AG04450 (cell line): ENCODE results near the gene TNFRSF14. TPM values are rescaled to one million over a fixed set of nuclear protein-coding genes. Genes with fewer than 3 reads are reported as not detected.

Source experiments
- CTCF ChIA-PET: fragments of 300-600, 350-600 bp; formaldehyde crosslinking; extraction: SDS; loops from one replicate; lab custom pipeline; 2022; ENCODE audit warnings: antibody characterized with exemption, inconsistent platforms; lab: Charles Lee
- POLR2A ChIA-PET: fragments of 350-600 bp; formaldehyde crosslinking; extraction: SDS; loops from one replicate; lab custom pipeline; 2021; ENCODE audit warnings: antibody characterized with exemption, inconsistent platforms; lab: Yijun Ruan, JAX
- DNase-seq: peaks from one replicate; pipeline ENCODE4 v3.0.0-alpha.2; 2011; ENCODE audit warnings: low read depth, low spot score
- H3K27ac ChIP-seq: one replicate; pipeline ENCODE4 v1.5.1; 2012; ENCODE audit warnings: low read depth, low read length, control low read depth
- H3K27me3 ChIP-seq: one replicate; pipeline ENCODE4 v1.6.0; 2012; ENCODE audit warnings: low read length; ENCODE audit not compliant: control insufficient read depth, insufficient read depth
- H3K4me3 ChIP-seq: 2 replicates; pipeline ENCODE4 v1.5.1; 2011; ENCODE audit warnings: mild to moderate bottlenecking, low read depth, low read length, control low read depth
- H3K9me3 ChIP-seq: 2 replicates; pipeline ENCODE4 v1.5.1; 2012; ENCODE audit warnings: low read length; ENCODE audit not compliant: control insufficient read depth, insufficient read depth
- CTCF ChIP-seq: IDR thresholded peaks from 2 replicates; pipeline ENCODE4 v1.5.1; 2011; ENCODE audit warnings: low read depth, low read length, control low read depth, inconsistent platforms
- polyA plus RNA-seq: library from polyadenylated mRNA; depleted of rRNA; stranded (reverse); fragments of >200 nt; gene quantifications from 2 replicates; pipeline ENCODE4 v1.2.3, GENCODE V29; 2011

Gene TNFRSF14
- polyA plus RNA-seq, 1 experiment, result 5.4 TPM

DNA sequence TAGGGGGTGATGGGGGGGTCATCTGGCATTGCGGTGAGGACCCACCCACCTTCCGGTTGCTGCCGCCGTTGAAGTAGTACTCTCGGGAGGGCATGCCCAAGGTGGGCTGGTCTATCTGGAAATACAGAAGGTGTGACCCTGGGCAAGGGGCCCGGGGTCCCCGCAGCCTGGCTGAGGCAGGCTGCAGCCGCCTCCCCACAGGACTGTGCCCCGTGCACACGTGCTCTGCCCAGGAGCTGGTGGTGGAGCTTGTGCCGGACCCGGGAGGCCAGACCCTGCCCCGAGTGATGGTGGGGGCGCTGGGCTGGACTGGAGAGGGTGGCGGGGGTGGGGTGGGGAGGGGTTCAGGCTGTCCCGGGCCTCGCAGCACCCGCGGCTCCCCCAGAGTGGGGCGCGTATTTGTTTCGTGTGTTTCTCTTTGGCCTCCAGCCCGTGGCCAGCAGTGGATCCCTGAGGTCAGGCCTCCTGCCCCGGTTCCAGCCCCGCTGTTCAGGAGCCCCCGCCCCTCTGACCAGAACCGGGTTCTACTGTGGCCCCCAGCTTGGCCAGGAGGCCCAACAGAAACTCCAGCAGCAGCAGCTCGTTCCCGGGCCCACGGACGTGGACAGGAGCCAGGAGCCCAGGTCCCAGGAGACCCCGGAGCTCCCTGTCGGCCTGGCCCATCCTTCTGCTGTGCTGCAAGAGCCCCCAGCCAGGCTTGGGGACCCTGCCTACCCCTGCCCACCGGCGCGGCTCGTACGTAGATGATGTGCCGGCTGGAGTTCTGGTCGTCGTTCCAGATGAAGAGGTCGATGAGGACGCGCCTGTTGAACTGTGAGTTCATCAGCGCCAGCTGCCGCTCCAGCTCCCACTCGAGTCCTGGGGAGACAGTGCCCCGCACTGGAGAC lies 49.6 kb downstream of the TNFRSF14 start:
- ChIA-PET POLR2A (no interaction called here), CTCF (no interaction called here)
- Histone ChIP-seq H3K27me3 (peaks cover 15% of the 10 kb centered on the region), H3K27ac (no peak overlapping the region), H3K9me3 (peaks cover 6% of the 10 kb centered on the region; the same call in 1 of the 2 replicates), H3K4me3 (no peak overlapping the region)
- TF ChIP-seq CTCF, result no peak
- DNase-seq, result no peak

- POLR2A ChIA-PET, result no interaction called here
- Histone ChIP-seq H3K4me3 (no peak overlapping the region), H3K27me3 (peaks cover 15% of the 10 kb centered on the region), H3K9me3 (peaks cover 6% of the 10 kb centered on the region; the same call in 1 of the 2 replicates), H3K27ac (no peak overlapping the region)
- CTCF ChIA-PET, result no interaction called here
- no peak for DNase-seq
- TF ChIP-seq CTCF, result no peak
Observed at GRCh38 chr1:2606396-2606880, 50.3 kb downstream of the TNFRSF14 start.

DNA sequence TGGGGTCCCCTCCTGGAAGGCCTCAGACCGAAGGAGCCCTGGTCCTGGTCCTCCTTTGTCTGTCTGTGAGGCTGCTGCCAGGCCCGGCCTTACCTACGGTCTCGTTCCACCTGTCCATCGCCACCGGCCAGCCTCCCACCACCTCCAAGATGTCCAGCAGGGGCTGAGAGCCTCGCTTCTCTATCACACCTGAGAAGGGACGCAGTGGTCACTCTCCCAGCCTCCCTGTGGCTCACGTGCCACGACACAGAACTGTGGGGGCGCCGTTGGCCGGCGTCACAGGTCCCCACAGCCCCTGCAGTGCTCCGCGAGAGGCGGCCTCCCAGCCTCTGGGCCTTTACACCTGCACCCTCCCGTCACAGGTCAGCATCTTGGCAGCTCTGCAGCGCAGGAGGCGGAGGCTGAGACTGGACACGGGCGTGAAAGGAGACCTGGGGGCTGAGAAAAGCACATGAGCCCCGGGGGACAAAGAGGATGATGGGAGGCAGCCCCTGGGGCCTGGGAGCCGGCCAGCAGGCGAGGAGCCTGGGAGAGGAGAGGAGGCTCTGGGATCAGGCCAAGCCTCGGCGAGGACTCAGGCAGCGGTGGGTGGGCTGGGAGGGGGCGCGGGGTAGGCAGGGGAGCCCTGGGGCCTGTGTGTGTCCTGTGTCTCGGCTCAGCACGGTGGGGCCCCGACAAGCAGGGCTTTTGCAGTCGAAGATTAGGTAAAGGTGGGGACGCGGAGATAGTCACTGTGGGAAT lies 50.9 kb downstream of the TNFRSF14 start:
- ChIA-PET POLR2A (no interaction called here), CTCF (no interaction called here)
- Histone ChIP-seq H3K27ac (no peak overlapping the region), H3K27me3 (peaks cover 15% of the 10 kb centered on the region), H3K4me3 (no peak overlapping the region), H3K9me3 (peaks cover 6% of the 10 kb centered on the region; the same call in 1 of the 2 replicates)
- no peak for TF ChIP-seq CTCF
- DNase-seq, result no peak

- no peak for DNase-seq
Observed at GRCh38 chr1:2607641-2608091, 51.5 kb downstream of the TNFRSF14 start.

More at GRCh38 chr1:2607641-2608091, 51.5 kb downstream of the TNFRSF14 start:
- ChIA-PET POLR2A (no interaction called here), CTCF (no interaction called here)
- no peak for TF ChIP-seq CTCF
- Histone ChIP-seq H3K9me3 (peaks cover 6% of the 10 kb centered on the region; the same call in 1 of the 2 replicates), H3K27me3 (peaks cover 15% of the 10 kb centered on the region), H3K4me3 (no peak overlapping the region), H3K27ac (no peak overlapping the region)
